ENCODE data around the gene GRID1.

The GRID1 gene

DNA sequence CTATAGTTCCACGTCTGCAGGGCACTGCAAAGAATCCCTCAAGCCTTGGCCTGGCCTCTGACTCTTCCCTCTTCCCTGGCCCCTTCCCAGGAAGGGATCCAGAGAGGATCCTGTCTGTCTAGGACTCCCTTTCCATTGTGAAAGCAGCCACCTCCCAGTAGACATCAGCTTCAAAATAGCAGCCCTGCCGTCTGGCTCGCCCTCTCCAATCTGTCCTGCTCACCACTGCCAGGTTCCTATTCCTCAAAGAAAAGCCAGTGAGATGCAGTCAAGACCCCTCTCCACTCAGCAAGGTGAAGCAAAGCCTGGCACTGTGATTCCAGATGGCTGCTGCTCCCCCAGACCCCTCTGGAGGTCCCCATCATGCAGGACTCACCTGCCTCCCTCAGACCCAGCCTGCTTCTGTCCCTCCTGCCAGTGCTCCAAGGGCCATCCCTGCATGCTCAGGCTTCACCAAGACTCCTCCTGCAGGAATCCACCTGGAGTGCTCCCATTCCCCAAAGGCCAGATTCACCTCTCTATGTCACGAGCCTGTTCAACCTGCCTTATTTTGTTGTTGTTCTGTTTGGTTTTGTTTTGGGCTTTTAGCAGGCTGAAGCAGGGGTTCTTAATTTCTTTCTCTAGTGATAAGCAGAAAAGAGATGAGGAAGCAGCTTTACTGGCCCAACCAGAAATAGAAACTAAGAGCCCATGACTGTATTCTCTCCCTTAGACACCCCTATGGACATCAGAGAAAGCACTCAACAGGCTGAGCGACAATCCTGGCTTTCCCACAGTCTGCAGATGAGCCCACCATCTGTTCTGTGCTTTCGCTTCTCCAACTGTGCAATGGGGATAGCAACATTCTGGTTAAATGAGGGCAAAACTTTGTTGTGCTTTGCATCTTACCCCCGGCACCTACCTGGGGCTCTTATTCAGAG is 305.1 kb downstream of the GRID1 start:
- Mint-ChIP-seq H3K4me1 (no peaks in the 10 kb centered on the region), H3K27me3 (peaks cover 2% of the 10 kb centered on the region), H3K4me3 (no peak overlapping the region), H3K36me3 (no peaks in the 10 kb centered on the region), H3K9me3 (no peaks in the 10 kb centered on the region), H3K27ac (no peak overlapping the region)
- ATAC-seq (ENCODE audit: low read depth) (no peak), DNase-seq (ENCODE audit: low spot score in 2 of 2) (no peak)

DNA sequence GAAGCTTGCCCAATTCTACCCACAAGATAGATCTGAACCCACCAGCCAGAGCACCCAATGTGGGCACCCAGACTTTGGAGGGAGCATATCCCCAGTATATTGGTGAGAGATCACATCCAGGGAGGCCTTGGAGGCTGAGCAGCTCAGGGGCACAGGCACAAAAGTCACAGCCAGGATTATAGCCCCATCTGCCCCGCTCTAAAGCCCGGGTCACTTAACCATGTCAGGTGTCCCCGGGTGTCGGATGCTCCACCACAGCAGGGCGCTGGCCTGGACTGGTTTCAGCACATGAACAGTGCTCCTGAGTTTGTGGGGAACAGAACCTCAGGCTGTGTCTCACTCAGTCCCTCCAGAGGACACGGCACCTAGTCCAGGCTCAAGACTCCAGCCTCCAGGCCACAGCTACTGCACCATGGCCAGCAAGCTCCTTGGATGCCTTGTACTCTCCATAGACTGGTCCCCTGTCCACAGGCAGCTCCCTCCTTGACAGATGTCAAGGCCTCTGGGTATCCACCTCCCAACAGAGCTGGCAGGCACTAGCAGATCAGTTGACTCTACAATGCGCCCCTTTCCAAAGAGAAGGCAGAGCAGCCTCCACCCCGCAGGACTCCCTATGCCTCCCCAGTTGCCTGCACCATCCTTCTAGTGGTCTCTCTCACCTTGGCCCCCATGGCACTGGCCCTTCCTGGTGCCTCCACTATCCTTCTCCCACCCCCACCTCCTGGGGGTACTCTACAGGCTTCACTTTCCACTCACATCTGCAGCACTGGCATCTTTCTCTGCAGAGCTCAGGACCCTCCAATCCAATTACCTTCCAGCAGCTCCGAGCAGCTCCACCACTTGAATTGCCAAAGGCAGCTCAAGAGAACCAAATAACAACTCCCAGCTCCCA is 306.0 kb downstream of the GRID1 start:
- H3K9me3 Mint-ChIP-seq = no peaks in the 10 kb centered on the region
- H3K36me3 Mint-ChIP-seq = no peaks in the 10 kb centered on the region
- H3K27me3 Mint-ChIP-seq = no peaks in the 10 kb centered on the region
- no peaks in the 10 kb centered on the region for H3K4me1 Mint-ChIP-seq
- ATAC-seq (ENCODE audit: low read depth) (no peak), DNase-seq (ENCODE audit: low spot score in 2 of 2) (no peak)
- H3K27ac Mint-ChIP-seq = no peak overlapping the region
- no peak overlapping the region for H3K4me3 Mint-ChIP-seq

DNA sequence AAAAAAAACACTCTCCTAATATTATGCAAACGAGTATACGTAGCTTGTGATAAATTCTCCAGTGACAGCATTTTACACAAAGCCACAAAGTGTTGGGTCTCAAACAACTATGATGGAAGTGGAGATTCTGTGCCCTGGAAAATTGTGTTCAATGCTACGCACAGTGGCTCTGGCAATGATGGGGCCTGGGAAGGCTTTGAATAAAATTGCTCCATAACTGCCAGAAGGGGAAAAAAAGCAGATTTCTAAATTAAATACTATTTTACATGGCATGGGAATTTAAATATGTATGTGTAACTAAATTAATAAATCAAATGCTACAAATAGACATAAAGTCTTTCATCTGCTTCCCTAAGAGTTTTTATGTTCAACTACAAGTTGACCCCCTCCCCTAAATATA is 306.7 kb downstream of the GRID1 start:
- Mint-ChIP-seq H3K4me1 (no peaks in the 10 kb centered on the region), H3K27ac (no peak overlapping the region), H3K27me3 (peaks cover 3% of the 10 kb centered on the region), H3K36me3 (no peaks in the 10 kb centered on the region), H3K9me3 (no peaks in the 10 kb centered on the region), H3K4me3 (no peak overlapping the region)
- no peak for DNase-seq (ENCODE audit: low spot score in 2 of 2)
- no peak for ATAC-seq (ENCODE audit: low read depth)

GRCh38 chr10:86058964-86059363 is 307.6 kb downstream of the GRID1 start:
- H3K4me1 Mint-ChIP-seq = no peaks in the 10 kb centered on the region
- H3K36me3 Mint-ChIP-seq = no peaks in the 10 kb centered on the region
- no peak for DNase-seq (ENCODE audit: low spot score in 2 of 2)
- no peak overlapping the region for H3K4me3 Mint-ChIP-seq
- H3K27me3 Mint-ChIP-seq = peaks cover 3% of the 10 kb centered on the region
- H3K9me3 Mint-ChIP-seq = no peaks in the 10 kb centered on the region
- ATAC-seq (ENCODE audit: low read depth) = no peak
- no peak overlapping the region for H3K27ac Mint-ChIP-seq

- no peaks in the 10 kb centered on the region for H3K4me1 Mint-ChIP-seq
- no peak for ATAC-seq (ENCODE audit: low read depth)
- H3K4me3 Mint-ChIP-seq = no peak overlapping the region
- H3K36me3 Mint-ChIP-seq = no peaks in the 10 kb centered on the region
- no peak for DNase-seq (ENCODE audit: low spot score in 2 of 2)
- H3K9me3 Mint-ChIP-seq = no peaks in the 10 kb centered on the region
- H3K27me3 Mint-ChIP-seq = peaks cover 3% of the 10 kb centered on the region
- H3K27ac Mint-ChIP-seq = no peak overlapping the region
These were observed 308.9 kb downstream of the GRID1 start for GRCh38 chr10:86057708-86058107.

DNA sequence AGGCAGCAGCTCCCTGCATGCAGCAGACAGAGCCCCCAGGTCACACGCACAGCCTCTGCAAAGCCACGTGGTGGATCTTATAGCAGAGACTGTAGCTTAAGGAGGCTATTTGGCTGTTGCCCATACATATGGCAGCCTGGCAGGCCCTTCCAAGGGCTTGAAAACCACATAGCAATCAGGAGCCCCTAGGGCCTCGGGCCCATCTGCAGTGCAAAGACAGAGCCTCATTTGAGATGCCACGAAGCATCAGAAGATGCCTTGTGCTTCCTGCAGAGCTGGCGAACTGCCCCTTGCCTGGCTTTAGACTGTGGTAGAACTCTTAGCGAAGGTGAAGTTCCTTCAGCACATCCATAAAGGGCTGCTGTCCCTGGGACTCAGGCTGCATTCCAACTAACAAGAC is 309.9 kb downstream of the GRID1 start:
- no peaks in the 10 kb centered on the region for H3K4me1 Mint-ChIP-seq
- H3K27ac Mint-ChIP-seq = no peak overlapping the region
- no peaks in the 10 kb centered on the region for H3K9me3 Mint-ChIP-seq

DNA sequence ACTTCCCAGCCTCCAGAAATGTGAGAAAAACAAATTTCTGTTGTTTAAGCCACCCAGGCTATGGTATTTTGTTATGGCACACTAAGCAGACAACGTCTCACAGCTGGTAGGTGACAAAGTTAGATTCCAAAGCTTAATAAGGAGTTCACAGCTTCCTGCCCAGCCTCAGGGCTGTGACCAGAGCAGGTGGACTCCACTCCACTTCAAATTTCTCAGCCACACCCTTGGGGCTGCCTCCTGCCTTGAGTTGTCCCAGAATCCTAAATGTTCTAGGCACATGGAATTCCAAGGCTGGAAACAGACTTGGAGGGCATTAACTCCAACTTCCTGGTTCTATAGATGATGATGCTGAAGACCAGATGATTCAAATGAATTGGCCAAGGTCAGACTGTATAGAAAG is 310.7 kb downstream of the GRID1 start:
- Mint-ChIP-seq H3K27ac (no peak overlapping the region), H3K36me3 (no peaks in the 10 kb centered on the region), H3K9me3 (no peaks in the 10 kb centered on the region), H3K4me1 (no peaks in the 10 kb centered on the region), H3K4me3 (no peak overlapping the region), H3K27me3 (peaks cover 3% of the 10 kb centered on the region)
- no peak for DNase-seq (ENCODE audit: low spot score in 2 of 2)
- no peak for ATAC-seq (ENCODE audit: low read depth)

More for the DNA sequence above, 309.9 kb downstream of the GRID1 start:
- DNase-seq (ENCODE audit: low spot score in 2 of 2) (no peak), ATAC-seq (ENCODE audit: low read depth) (no peak)
- Mint-ChIP-seq H3K27me3 (peaks cover 3% of the 10 kb centered on the region), H3K36me3 (no peaks in the 10 kb centered on the region), H3K4me3 (no peak overlapping the region)

DNA sequence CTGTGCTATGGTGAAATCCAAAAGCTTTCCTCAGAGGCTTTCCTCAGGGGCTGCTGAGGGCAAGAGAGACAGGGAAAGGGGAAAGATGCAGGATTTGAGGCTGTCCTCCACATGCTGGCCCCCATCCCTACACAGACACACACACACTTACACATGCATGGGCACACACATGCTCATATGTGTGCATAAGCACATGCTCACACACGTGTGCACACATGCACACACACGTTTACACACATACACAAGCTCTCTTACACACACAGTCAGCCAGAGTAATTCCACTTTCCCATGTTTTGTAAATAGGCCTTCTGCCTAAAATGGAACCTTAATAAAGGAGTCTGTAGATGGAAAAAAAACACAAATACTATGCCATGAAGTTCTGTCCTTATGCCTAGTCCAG is 312.9 kb downstream of the GRID1 start:
- H3K9me3 Mint-ChIP-seq = no peaks in the 10 kb centered on the region

DNA sequence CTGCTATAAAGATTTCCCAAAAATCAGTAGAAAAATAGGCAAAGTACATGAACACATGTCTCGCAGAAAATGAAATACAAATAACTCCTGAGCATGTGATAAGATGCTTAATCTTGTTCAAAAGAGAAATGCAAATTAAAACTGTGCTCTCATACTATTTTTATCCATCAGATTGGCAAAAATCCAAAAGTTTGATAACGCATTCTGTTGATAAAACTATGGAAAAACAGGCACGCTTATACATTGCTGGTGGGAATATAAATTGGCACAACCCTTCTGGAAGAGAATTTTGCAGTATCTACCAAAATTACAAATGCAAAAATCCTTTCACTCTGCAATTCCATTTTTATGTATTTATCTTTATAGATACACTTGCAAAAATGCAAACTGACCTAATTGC is 315.0 kb downstream of the GRID1 start:
- peaks cover 3% of the 10 kb centered on the region for H3K27me3 Mint-ChIP-seq
- H3K36me3 Mint-ChIP-seq = no peaks in the 10 kb centered on the region
- H3K4me1 Mint-ChIP-seq = peaks cover 2% of the 10 kb centered on the region
- H3K4me3 Mint-ChIP-seq = no peak overlapping the region
- H3K27ac Mint-ChIP-seq = no peak overlapping the region
- no peak for DNase-seq (ENCODE audit: low spot score in 2 of 2)
- H3K9me3 Mint-ChIP-seq = no peaks in the 10 kb centered on the region
- ATAC-seq (ENCODE audit: low read depth) = no peak

More for the DNA sequence above, 312.9 kb downstream of the GRID1 start:
- H3K36me3 Mint-ChIP-seq = no peaks in the 10 kb centered on the region
- no peak overlapping the region for H3K27ac Mint-ChIP-seq
- no peaks in the 10 kb centered on the region for H3K4me1 Mint-ChIP-seq
- no peak for ATAC-seq (ENCODE audit: low read depth)
- H3K4me3 Mint-ChIP-seq = no peak overlapping the region
- no peak for DNase-seq (ENCODE audit: low spot score in 2 of 2)
- peaks cover 3% of the 10 kb centered on the region for H3K27me3 Mint-ChIP-seq

DNA sequence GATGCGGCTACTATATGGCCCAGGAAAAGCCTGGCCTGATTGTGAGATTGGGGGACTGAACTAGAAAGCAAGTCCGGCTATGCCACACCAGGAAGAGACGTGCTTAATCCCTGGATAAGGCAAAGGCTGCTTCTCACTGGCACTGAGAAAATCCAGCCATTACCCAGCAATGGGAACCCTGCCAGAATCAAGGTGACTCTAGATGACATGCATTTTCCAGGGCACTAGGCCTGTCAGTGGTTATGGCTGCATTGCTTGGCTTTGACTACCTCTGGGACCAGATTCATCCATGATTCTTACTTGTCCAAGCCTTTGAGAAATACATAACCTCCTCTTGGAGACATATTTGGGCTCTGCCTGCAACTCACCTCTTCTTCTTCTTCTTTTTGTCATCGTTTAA is 317.2 kb downstream of the GRID1 start:
- Mint-ChIP-seq H3K4me3 (no peak overlapping the region), H3K9me3 (no peaks in the 10 kb centered on the region), H3K4me1 (peaks cover 2% of the 10 kb centered on the region), H3K27ac (no peak overlapping the region), H3K36me3 (no peaks in the 10 kb centered on the region), H3K27me3 (peaks cover 3% of the 10 kb centered on the region)
- DNase-seq (ENCODE audit: low spot score in 2 of 2) = no peak
- no peak for ATAC-seq (ENCODE audit: low read depth)

- Mint-ChIP-seq H3K4me3 (no peak overlapping the region), H3K4me1 (peaks cover 2% of the 10 kb centered on the region), H3K27me3 (peaks cover 3% of the 10 kb centered on the region), H3K9me3 (no peaks in the 10 kb centered on the region), H3K27ac (no peak overlapping the region), H3K36me3 (no peaks in the 10 kb centered on the region)
- DNase-seq (ENCODE audit: low spot score in 2 of 2) = no peak
- ATAC-seq (ENCODE audit: low read depth) = no peak
These were observed 317.6 kb downstream of the GRID1 start for GRCh38 chr10:86048973-86049372.

GRCh38 chr10:86048571-86048970 is 318.0 kb downstream of the GRID1 start:
- DNase-seq (ENCODE audit: low spot score in 2 of 2) = no peak
- no peak overlapping the region for H3K4me3 Mint-ChIP-seq
- H3K9me3 Mint-ChIP-seq = no peaks in the 10 kb centered on the region

GRCh38 chr10:86047588-86047987 is 319.0 kb downstream of the GRID1 start:
- peaks cover 2% of the 10 kb centered on the region for H3K4me1 Mint-ChIP-seq
- H3K36me3 Mint-ChIP-seq = no peaks in the 10 kb centered on the region
- H3K27me3 Mint-ChIP-seq = peaks cover 3% of the 10 kb centered on the region
- no peaks in the 10 kb centered on the region for H3K9me3 Mint-ChIP-seq
- H3K27ac Mint-ChIP-seq = no peak overlapping the region
- no peak for ATAC-seq (ENCODE audit: low read depth)
- no peak overlapping the region for H3K4me3 Mint-ChIP-seq
- DNase-seq (ENCODE audit: low spot score in 2 of 2) = no peak

More at GRCh38 chr10:86048571-86048970, 318.0 kb downstream of the GRID1 start:
- Mint-ChIP-seq H3K4me1 (peaks cover 2% of the 10 kb centered on the region), H3K27ac (no peak overlapping the region), H3K36me3 (no peaks in the 10 kb centered on the region), H3K27me3 (peaks cover 3% of the 10 kb centered on the region)
- ATAC-seq (ENCODE audit: low read depth) = no peak

DNA sequence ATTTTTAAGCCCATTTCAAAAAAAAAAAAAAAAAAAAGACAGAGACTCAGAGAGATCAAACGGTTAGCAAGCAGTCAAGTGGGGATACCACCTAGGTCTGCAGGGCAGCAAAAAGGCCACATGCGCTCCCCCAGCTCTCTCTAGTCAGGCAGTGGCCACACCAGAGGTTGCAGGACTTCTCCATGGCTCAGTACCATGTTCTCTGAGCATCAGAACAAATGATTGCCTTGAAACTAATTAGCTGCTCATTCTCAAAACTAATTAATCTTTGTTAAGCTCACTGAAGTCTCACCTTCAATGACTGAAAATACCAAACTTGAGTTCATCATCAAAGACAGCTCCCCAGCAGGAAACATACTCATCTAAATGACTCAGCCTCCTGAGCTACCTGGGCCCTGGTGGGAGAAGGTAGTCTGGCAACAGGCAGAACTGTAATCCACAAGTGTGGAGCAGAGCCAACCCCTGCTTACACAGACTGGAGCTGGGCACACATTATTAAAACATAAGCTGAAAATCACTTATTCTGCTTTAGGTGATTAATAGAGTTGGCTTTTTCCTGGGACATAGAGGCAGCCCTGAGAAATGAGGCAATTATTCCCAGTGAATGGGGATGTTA is 319.6 kb downstream of the GRID1 start:
- Mint-ChIP-seq H3K27me3 (peaks cover 3% of the 10 kb centered on the region), H3K27ac (no peak overlapping the region), H3K9me3 (no peaks in the 10 kb centered on the region), H3K36me3 (no peaks in the 10 kb centered on the region), H3K4me3 (no peak overlapping the region), H3K4me1 (peaks cover 2% of the 10 kb centered on the region)
- no peak for DNase-seq (ENCODE audit: low spot score in 2 of 2)
- no peak for ATAC-seq (ENCODE audit: low read depth)
